Upper lobe of left lung (tissue), 4 donors: ENCODE results near the gene GNMT.

Experiments used
- CTCF ChIP-seq, 6 experiments: fragments of 450-650 bp in 4 of 6; fragments of 200-600 bp in 2 of 6; sonication (generic) in 2 of 6; IDR thresholded peaks; one replicate each; pipeline ENCODE4 v1.5.1; 2016 to 2019; ENCODE audit warnings: antibody characterized with exemption in 6 of 6
- EP300 ChIP-seq, 4 donors: sonication (generic); formaldehyde crosslinking; IDR thresholded peaks; one replicate each; pipeline ENCODE4 v1.5.1; 2017; ENCODE audit warnings: antibody characterized with exemption in 4 of 4, control low read depth in 2 of 4
- POLR2A ChIP-seq, 4 donors: fragments of 450-650 bp; IDR thresholded peaks; one replicate each; pipeline ENCODE4 v1.5.1; 2016 to 2017; ENCODE audit warnings: antibody characterized with exemption in 4 of 4, mild to moderate bottlenecking in 2 of 4

- no peak for TF ChIP-seq EP300 (IDR thresholded peaks at IDR 0.05)
- no peak for TF ChIP-seq CTCF (IDR thresholded peaks at IDR 0.05)
- TF ChIP-seq POLR2A (IDR thresholded peaks at IDR 0.05), result no peak
These were observed 11.3 kb downstream of the GNMT start for GRCh38 chr6:42971746-42972327.
